Stimulated activated CD4-positive, alpha-beta T cell treated with anti-CD3 and anti-CD28 coated beads, Interleukin-2, amount 100 ng/mL, for 4 hours (primary cell): ENCODE data around the gene MIA.
"Not testable (repeated sequence)": the region's sequence is repeated elsewhere in the genome, so short reads cannot be mapped to it uniquely, and the experiment has no call there.

ENCODE experiments used
- DNase-seq: peaks from one replicate; pipeline ENCODE4 v3.0.0-alpha.2; 2020; ENCODE audit warnings: low read depth

The MIA gene

GRCh38 chr19:40822704-40823553 is 47.6 kb downstream of the MIA start:
- DNase-seq = not testable (repeated sequence)

DNA sequence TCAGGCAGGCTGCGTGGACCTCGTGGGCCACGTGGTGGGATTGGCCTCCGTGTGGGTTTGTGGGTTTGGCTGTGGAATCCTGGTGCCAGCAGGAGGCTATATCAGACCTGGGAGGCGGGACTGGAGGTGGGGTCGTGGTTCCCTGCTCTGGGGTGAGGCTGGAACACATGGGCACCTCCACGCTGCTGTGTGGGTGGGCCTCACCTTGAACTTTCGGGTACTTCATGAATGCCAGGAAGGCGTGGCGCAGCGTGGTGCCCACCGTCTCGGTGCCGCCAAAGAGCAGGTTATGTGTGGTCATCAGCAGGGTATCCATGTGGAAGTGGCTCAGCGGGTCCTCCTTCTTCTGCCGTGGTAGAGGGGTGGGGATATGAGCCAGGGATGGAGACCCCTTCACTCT is 49.6 kb downstream of the MIA start:
- DNase-seq = not testable (repeated sequence)

DNA sequence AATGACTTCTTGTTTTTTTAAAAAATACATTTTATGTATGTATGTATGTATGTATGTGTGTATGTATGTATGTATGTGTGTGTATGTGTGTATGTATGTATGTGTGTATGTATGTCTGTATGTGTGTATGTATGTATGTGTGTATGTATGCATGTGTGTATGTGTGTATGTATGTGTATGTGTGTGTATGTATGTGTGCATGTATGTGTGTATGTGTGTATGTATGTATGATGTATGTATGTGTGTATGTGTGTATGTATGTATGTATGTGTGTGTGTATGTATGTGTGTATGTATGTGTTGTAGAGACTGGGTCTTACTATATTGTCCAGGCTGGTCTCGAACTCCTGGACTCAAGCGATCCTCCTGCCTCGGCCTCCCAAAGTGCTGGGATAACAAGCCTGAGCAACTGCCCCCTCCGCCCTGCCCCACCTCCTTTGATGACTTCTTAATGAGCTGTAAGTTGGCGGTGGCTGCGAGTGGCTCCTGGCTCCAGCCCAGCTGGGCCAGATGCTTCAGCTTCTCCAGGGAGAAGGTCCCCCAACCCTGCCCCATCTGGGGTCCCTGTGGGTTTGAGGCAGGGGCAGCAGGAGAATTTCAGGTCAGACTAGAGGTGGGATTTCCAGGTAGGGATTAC is 50.3 kb downstream of the MIA start:
- DNase-seq = not testable (repeated sequence)

- DNase-seq = not testable (repeated sequence)
Observed at GRCh38 chr19:40826312-40826698, 51.0 kb downstream of the MIA start.

GRCh38 chr19:40826699-40827385 is 51.5 kb downstream of the MIA start:
- DNase-seq = not testable (repeated sequence)
